NCI-H146 treated with DMSO at 0.1 percent for 48 hours (cell line): ENCODE data around the gene NFATC1.

Experiments used
- DNase-seq: peaks from one replicate; lab custom pipeline; 2025; ENCODE audit not compliant: unreplicated experiment; lab: John Stamatoyannopoulos, UW

NFATC1 gene

DNA sequence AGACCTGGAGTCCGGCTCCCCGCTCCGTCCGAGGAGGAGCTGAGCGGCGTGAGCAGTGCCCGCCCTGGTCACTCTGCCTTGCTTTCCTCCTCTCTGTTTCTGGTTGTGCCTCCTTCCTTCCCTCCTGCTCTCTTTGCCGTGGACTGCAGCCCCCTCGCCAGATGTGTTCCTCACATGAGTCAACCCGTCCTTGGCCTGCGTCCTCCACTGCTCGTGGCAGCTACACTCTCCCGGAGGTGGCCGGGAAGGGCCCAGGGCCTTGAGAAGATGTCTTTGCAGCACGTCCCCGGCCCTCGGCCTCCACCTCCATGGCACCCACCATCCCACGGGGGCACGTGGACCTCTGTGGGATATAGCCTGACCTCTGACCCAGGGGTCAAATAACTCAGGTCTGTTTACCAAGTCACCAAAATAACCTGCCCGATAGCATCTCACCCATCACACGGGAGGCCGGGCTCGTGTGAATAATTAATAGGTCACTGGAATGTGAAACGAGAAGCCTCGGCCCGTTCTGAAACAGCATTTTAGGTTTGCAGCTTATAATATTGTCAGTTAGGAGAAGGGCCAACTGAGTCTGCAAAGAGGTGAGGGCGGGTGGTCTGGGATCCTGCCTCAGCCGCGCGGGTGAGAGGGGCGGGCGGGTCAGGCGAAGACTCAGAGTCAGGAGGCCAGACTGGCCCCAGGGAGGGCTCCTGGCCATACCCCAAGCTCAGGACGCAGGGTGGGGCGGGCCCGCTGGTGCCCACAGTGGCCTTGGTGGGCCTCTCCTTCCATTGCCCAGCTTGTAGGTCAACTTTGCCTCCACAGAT, 42.6 kb downstream of the NFATC1 start:
- no peak for DNase-seq

DNA sequence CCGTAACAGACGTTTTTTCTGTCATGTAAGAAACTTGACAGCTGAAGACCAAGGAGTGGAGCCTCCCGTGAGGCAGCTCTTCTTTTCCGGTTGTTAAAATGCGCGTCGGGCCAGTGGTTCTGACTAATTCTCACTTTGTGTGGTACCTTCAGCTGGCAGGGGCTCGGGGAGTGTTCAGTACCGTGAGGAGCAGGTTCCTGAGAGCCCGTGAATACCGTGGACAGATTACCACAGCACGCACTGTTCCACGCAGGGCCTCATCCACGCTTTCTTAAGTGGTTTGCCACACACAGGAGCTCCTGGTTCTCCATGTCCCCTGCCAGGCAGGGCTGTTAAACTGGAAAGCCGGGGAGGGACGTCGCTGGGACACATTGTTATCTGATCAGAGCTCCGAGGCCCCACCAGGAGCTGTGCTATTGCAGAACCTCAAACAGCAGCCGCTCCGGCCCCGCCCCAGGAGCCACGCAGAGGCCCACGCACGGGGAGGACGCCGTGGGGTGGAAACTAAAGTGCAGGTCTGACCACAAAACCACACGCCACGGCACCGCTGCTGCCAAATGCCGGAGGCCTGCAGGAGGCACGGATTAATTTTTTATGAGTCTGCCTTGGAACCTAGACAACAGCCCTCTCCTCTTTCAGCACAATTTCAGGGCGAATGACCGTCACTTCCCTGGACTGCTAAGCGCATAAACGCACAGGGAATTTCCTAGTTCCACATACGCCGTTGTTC, 43.3 kb downstream of the NFATC1 start:
- DNase-seq, result no peak

DNA sequence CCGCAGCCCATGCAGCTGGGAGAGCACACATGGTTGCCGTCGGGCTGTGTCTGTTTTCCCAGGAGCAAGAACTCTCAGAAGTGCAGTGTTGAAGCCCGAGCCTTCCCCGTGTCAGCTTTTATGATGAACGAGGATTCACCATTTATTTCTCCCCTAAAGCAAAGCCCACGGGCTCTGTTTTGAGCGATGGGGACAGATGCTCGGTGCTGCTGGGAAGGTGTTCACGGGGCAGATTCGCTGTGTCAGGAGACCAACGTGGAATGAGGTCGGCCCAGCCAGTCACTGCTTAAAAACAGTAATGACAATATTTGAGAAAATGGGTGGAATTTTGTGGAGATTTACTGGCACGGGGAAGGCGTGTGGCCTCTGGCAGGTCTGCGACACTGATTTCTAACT, 43.9 kb downstream of the NFATC1 start:
- DNase-seq, result no peak

DNA sequence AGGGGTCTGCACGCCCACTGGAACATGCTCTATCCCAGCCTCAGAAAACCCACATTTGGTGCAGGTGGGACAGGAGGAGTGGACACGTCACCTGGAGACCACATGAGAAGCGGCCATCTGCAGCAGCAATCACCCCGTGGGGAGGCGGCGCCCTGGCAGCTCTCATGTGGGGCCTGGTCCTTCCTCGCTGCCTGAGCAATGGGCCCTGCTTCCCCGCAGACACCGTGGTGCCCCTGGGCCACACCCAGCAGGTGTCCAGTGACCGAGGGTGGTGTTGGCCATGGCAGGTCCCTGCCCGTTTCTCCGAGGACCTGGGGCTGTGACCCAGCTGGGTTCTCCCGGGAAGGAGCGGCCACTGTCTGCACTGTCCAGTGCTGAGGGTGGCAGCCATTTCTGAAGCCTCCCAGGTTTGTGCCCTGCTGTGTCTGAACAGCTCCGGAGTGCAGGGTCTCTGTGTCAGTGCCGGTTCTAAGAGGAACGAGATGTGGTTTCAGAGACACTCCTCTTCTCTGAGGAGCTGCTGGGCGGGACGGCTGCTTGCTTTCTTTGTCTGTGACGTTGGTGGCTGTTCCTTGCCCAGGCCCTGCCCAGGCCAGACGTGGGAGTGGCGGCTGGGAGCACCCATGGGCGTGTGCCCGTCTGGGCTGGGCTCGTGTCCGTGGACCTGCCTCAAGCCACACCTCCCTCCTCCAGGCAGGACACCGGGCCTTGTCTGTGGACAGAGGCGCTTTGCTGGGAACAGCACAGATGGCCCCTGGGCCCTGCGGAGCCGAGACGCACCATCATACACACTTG, 44.8 kb downstream of the NFATC1 start:
- DNase-seq, result no peak

DNA sequence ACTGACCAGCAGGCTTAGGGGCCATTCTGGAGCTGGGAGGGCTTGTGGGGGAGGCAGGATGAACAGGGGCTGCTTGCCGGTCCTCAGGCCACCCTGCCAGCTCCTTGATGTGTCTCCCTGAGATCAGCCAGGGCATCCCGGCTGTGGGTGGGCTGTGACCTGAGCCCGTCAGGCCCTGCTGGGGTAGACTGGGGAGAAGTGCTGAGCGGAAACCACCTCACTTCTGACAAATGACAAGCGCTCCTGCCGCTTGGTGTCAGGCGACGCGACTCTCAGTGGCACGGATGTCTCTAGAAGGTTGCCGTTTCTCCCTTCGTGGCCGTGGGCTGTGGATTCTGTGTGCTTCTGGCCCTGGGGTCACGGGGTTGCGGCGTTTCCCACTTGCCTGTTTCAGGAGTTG, 45.7 kb downstream of the NFATC1 start:
- DNase-seq, result no peak

DNA sequence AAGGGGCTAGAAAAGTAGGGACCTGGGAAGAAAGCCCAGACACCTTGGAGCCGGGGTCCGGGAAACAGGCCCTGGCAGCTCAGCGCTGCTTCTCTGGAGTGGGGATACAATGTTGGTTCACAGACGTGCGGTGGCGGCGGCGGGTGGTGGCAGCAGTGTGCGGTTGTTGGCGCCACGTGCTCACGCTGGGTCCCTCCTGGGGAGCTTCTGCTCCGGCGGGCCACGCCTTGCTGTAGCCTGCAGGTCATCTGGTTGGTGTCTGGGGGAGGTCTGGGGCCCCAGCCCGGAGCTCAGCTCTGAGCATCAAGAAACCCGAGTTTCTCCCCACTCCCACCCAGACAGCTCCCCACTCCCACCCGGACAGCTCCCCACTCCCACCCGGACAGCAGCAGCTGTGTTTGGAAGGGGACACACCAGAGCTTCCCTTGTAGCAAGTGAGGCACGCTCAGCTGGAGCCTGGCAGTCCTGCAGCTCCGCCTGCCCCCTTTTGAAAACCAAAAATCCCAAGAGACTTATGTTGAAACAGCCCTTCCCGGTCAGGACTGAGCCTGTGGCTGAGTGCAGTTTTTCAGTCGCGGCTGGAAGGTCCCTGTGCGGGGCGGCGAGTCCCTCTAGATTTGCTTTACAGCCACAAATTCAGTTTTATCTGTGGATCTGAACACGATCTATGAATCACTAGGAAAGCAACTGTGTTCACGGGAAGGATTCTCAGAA, 46.9 kb downstream of the NFATC1 start:
- no peak for DNase-seq

DNA sequence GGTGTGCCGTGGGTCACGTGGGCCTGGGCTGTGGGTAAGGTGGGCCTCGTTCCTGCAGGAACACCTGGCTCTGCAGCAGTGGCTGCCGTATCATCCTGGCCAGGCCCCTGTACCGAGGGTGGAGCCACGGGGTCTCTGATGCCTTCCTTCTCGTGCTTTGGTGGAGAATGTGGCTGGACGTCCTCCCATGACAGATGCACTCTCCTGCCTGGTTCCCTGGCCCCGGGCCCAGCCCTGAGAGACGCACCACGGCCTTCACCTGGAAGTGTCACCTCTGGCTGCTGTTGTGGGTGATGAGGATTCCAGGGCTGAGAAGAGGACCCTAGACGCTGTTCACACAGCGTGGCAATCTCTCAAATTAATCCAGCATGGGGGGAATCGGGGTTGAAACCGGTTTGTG, 49.5 kb downstream of the NFATC1 start:
- no peak for DNase-seq

DNA sequence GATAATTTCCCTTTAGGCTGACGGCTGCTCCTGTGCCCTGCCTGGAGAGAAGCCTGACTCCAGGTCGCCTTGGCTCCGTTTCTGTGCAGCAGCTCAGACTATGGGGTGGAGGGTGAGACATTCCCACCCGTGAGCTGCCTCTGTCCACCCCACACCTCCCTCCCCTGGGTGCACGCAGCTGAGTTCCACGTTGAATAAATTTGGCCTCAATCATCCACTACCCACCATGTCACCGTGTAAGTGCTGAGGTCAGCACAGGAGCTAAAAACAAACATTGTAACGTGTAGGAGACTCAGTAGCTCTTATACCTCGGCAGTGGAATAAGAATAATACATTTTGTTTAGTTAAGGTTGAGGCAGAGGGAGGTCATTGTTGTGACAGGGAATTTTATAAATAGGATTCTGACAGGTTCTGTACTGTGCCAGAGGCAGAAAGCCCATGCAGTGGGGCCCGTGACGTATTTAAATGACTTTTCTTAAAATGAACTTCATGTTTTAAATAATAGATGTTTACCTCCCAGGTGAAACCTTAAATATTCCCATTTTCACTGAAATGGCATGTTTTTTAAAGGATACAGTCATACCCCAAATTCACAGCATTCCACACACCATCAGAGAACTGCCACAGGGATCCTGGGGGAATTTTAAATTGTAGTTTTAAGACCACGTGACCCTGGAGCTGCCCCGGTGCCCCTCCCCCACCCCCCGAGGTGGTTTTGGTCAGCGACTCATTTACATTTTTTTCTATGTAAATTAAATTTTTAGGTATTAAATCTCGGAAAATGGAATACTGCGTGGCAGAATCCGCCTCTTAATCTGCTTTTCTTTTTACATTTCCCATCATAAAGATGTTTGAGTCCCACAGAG, 50.2 kb downstream of the NFATC1 start:
- no peak for DNase-seq

DNA sequence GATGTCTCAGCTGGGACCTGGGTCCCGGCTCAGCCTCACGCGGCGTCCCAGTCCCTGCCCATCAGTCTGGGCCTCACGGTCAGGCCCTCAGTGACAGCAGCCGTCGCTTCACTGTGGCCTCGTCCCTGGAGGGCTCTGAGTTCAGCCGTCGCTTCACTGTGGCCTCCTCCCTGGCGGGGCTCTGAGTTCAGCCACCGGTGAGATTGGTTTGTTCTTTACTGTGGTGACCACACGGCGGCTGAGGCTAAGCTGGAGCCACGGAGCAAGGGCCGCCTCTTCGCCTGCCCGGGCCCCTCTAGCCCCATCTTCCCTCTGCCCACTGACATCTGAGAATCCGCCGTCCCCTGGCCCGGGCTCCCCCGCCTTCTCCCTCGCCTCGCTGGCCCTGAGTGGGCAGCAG, 51.2 kb downstream of the NFATC1 start:
- DNase-seq, result no peak

DNA sequence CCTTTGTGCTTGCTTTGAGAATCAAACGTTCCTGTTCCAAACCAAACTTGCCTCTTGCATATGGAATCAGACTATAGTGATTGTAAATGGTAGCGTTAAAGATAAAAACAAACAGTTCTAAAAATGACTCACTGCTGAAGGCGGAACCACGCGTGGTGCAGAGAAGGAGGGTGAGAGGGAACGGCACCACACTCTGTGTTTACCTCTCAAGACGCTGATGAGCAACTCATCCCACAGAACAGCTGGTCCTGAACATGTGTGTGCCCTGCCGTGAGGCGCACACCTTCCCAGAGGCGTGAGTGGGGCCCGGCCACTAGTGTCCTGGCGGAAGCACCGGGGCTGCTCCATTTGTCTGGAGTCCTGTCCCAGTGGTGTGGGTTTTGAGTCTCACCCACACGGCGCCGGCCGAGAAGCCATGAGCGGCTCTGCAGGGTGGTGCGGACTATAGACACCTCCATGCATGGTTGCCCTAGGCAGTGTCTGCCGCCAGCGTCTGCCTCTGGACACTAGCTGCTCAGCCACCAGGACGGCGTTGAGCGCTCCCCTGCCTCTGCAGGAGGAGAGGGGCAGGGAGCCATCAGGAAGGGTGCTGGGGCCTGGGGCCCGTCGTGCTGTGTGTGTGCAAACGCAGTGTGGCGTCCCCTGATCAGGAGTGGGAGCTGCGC, 52.1 kb downstream of the NFATC1 start:
- DNase-seq, result no peak

DNA sequence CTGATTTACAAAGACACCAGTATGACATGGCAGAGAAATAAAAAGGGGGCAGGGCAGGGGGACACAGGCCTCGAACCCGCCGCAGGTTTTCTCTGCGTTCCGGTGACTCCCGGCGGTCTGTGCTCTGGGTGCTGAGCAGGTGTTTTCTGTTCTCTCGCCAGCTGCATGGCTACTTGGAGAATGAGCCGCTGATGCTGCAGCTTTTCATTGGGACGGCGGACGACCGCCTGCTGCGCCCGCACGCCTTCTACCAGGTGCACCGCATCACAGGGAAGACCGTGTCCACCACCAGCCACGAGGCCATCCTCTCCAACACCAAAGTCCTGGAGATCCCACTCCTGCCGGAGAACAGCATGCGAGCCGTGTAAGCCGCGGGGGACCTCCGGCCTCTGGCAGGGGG, 52.9 kb downstream of the NFATC1 start:
- no peak for DNase-seq

DNA sequence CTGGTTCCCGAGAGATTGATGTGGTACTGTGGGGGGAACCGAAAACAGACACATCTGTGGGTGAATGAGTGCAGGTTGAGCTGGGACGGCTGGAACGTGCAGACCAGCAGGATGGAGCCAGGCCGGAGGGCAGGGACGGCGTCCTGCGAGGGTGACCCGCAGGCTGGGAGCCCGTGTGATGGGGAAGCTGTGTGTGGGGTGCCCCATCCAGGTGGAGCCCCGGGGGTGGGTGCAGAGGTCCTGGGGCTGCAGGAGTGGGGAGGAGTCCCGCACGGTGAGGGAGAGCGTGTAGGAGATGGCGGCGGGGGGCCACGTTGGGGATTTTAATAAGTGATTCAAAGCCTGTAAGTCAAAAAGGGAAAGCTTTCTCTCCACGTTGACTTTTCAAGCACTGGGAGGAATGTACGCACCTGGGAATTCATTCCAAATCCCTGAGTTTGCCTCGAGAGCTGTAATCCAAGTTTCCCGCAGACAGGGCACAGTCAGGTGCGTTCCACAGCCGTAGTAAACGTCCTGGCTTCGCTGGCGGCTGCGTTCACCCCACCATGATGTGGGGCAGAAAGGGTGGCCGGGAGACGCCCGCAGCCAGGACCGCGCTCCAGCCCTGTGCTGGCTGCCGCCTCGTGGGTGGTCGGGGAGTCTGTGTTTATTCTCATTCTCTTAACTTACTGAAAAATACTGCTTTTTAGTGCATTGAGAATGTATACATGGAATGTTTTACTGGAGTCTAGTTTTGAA, 54.0 kb downstream of the NFATC1 start:
- DNase-seq, result no peak

DNA sequence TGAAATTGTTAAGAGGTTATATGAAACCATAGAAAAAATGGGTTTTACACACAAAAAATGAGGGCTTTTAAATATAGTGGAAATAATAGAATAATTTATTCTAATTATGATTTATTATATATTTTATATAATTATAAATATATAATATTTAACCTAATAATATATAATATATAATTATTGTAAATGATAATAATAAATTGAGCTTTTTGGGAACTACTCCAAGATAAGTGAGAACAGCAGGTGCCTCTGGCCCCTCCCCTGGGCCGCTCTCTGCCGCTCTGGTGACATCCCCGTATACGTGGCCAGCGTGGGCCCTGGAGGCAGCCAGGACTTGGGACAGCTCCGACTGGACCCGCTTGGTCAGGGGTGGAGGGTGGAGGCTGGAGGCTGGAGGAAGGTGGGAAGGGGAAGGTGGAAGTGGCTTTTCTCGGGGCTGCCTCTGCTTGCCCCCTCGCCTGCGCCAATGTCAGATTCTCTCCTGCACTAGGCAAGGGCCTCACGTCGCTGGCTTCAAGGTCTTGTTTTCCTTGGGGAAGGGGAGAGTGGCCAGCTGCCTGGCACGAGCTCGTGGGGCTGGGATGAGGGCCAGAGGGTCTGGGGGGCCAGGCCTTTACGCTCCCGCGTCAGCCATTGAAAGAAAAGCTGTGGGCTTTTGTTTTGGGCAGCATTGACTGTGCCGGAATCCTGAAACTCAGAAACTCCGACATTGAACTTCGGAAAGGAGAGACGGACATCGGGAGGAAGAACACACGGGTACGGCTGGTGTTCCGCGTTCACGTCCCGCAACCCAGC, 54.8 kb downstream of the NFATC1 start:
- DNase-seq, result no peak

DNA sequence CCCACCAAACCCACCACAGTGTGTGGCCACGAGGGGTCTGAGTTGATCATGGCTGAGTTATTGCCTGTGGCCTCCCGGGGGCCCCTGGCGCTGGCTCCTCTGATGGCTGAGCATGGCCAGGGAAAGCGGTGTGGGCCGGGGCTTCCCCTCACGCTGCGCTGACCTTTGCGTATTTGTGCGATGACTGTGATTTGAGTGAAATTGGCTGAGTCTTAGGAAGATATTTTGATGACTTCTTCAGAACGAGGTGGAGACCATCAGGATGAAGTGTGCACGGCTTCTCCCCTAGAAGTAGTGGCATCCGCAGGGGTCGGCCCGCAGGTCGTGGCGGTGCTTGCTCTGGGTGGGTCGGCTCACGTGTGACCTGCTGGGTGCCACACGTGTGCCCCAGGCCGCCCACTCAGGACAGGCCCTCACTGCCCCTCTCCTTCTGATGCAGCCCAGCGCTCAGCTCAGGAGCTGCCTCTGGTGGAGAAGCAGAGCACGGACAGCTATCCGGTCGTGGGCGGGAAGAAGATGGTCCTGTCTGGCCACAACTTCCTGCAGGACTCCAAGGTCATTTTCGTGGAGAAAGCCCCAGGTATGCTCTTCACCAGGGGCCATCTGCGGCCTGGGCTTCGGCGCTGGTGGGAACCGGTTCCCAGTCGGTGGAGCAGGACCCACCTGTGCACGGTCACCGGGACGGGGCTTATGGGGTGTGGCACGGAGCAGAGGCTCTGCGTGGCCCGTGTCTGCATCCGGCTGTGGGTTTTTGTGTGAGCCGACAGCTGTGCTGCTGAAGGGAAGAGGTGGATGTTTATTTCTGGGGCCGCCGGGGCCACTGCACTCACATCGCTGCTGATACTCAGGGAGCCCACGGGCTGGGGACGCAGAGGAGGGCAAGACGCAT, 55.8 kb downstream of the NFATC1 start:
- DNase-seq, result no peak

DNA sequence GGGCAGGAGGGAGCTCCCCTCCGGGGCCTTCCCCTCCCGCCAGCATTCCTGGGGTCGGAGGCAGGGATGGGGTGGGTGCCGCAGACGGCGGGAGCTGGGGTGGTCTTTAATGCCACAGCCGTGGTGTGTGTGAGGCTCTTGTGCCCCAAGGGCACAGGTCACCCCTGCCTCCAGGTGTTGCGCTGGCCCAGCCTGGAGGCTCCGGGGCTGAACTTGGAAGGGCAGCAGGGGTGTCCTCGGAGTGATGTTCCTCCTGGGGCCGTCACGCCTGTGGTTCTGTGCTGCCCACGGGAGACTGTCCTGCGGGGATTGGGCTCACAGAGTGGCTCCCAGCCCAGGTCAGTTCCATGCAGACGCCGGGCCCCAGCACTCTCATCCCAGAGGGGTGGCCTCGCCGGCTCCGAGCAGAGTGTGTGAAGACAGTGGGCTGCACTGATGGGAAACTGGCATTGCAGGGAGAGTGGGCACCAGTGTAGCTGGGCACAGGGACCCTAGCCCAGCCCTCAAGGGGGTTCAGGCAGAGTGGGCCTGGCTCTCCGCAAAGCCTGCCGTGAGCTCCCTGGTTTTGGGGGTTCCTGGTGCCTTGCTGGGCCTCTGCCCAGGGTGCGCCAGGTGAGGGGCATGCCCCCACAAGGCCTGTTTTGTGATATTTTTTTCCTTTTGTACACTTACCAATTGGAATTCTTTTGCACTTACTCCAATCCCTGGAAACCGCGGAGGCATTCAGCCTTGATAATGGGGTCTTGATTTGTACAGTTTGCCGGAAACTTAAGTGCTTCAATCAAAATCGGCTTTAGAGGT, 56.7 kb downstream of the NFATC1 start:
- no peak for DNase-seq

DNA sequence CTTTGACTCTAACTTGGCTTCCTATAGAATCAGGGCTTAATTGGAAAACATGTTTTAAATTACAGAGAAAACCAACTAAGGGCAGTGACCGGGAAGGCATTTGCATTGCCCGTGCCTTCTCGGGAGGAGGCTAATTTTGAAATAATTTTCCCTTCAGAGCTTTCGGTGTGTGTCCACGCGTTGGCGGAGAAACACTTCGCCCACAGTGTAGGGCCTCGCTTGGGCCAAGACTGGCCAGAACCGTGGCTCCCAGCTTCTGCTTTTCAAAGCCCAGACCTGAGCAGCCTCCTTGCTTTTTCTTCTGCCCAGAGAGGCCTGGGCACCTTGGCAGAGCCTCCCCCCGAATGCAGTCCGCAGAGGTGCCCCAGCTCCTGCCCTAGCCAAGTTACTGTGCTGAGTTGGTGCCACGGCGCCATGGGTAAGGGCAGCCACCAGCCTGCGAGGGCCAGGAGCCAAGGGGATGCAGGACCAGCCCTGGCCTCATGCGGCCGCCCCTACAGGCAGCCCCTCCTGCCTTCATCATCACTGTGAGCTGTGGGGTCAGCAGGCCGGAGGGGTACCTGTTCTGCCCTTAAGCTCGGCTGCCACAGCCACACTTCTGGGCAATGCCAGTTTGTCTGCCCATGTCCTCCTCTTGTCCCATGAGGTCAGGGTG, 57.4 kb downstream of the NFATC1 start:
- DNase-seq, result no peak
